ENCODE measurements around the gene INTS7.
"Not testable (repeated sequence)": the region's sequence is repeated elsewhere in the genome, so short reads cannot be mapped to it uniquely, and the experiment has no call there.

Gene INTS7

GRCh38 chr1:212039622-212040021 lies 4.3 kb upstream of the INTS7 start:
- TF ChIP-seq CTCF (conservative IDR thresholded peaks at IDR 0.05; ENCODE audit: control insufficient read depth, insufficient read depth, low read depth, low read length) = no peak
- no peak for DNase-seq (ENCODE audit: low read depth)
- no peak overlapping the region for H3K4me3 ChIP-seq (ENCODE audit: control insufficient read depth, low read depth, low read length)

DNA sequence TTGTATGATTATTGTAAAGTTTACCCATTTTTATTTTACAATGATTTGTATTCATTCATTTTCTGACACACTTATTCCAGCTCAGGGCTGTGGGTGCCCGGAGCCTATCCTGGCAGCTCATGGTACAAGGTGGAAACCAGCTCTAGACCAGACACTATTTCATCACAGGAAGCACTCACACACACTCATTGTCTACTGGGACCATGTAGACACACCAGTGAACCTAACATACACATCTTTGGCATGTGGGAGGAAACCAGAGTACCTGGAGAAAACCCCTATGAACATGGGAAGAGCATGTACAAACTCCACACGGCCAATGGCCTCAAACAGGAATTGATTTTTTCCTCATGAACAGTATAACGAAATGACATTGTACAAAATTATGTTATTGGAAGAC lies 2.5 kb upstream of the INTS7 start:
- no peak for TF ChIP-seq CTCF (conservative IDR thresholded peaks at IDR 0.05; ENCODE audit: control insufficient read depth, insufficient read depth, low read depth, low read length)
- no peak overlapping the region for H3K4me3 ChIP-seq (ENCODE audit: control insufficient read depth, low read depth, low read length)
- peak; percentile 31 for DNase-seq (ENCODE audit: low read depth)

DNA sequence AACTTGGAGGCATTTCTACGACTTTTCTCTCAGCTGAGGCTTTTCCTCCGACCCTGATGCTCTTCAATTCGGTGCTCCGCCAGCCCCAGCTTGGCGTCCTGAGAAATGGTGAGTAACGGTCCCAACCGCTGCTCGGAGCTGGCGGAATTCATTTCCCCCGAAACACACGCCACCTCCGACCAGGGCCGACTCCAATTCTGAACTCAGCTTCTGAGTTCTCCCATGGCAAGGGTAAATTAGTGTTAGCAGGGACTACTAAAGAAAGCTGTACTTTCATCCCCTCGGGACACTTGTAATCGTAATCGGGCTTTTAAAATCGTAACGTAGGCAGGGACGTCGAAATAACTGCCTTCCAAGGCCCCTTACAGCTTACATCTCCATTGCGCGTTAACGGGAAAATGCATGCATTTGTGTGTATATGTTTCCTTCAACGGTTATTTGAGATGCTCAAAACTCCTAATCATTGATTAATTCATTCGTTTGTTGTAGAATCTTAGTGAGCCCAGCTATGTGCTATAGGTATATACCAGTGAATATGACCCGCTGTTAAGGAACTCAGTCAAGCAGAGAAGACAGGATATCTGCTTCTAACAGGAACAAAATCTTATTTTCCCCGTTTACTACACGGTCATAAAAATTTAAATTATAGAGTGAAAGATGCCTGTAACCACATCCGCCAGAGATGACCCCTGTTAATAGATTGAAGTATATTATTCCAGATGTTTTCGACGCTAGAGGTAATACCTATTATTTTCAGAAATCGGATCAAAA lies 663 bp upstream of the INTS7 start:
- peak overlapping the region; percentile 97 for H3K4me3 ChIP-seq (ENCODE audit: control insufficient read depth, low read depth, low read length)

DNA sequence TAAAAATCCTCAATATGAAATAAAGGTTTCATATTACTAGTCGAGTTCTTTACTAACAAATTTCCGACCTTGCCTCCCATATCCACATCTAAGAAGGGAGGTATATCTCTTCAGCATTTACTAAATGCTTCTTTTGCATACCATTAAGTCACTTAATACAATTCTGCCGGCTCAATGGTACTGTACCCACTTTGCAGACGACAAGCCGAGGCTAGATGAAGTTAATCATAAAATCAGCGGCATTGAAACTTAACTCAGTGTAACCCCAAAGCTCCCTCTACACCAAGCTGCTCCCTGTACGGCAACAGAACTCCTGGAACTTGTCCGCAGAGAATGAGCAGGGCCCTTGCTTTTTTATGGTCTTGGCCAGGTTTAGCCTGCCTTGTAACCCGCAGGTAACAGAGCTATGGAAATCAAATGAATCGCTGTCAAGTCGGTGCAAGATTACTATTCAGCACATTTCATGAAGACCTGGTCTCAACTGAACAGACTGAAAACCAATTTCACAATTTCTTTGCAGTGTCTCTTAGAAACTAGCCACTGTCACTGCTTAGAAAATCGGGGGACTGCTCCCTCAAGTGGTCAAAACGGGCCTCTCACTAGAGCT lies 738 bp downstream of the INTS7 start:
- no peak for TF ChIP-seq CTCF (conservative IDR thresholded peaks at IDR 0.05; ENCODE audit: control insufficient read depth, insufficient read depth, low read depth, low read length)
- no peak for DNase-seq (ENCODE audit: low read depth)
- H3K4me3 ChIP-seq (ENCODE audit: control insufficient read depth, low read depth, low read length) = peak overlapping the region; percentile 95

More for the DNA sequence above, 663 bp upstream of the INTS7 start:
- no peak for TF ChIP-seq CTCF (conservative IDR thresholded peaks at IDR 0.05; ENCODE audit: control insufficient read depth, insufficient read depth, low read depth, low read length)
- no peak for DNase-seq (ENCODE audit: low read depth)

DNA sequence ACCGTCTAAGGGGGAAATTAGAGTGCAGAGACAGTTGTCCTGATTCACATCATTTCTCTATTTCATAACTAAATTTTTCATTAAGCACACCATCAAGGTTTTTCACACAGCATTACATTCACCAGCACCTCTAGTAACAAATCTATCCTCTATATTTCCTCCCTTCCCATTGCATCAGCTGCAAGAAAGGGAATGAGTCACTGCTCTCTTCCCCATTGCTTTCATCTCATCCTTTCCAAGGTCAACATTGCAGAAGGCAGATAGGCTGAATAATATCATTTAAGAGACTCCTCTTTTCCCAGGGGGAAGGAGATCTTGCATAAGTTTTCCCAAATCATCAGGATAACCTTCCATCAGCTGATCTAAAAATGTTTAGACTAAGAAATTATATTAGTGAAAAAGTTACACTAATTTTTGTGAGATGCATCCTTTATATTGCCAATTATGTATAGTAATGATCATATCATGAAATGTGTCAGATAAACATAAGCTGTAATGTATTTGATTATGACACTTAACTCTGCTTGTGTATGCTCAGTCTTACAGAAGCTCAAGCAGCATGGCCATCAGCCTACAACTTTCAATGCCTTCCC lies 4.3 kb downstream of the INTS7 start:
- DNase-seq (ENCODE audit: low read depth) = peak; percentile 96
- TF ChIP-seq CTCF (conservative IDR thresholded peaks at IDR 0.05; ENCODE audit: control insufficient read depth, insufficient read depth, low read depth, low read length) = no peak
- H3K4me3 ChIP-seq (ENCODE audit: control insufficient read depth, low read depth, low read length) = no peak overlapping the region

DNA sequence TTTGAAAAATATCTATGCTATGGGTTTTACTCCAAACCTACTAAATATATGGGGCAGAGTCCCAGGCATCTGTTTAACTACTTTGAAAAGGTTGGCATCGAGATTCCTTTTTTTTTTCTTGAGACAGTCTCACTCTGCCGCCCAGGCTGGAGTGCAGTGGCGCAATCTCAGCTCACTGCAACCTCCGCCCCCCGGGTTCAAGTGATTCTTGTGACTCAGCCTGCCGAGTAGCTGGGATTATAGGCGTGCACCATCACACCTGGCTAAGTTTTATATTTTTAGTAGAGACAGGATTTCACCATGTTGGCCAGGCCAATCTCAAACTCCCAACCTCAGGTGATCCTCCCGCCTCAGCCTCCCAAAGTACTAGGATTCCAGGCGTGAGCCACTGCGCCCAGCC lies 7.6 kb downstream of the INTS7 start:
- H3K4me3 ChIP-seq (ENCODE audit: control insufficient read depth, low read depth, low read length); DNase-seq (ENCODE audit: low read depth): not testable (repeated sequence)

GRCh38 chr1:212024469-212025149 lies 10.7 kb downstream of the INTS7 start:
- no peak for TF ChIP-seq CTCF (conservative IDR thresholded peaks at IDR 0.05; ENCODE audit: control insufficient read depth, insufficient read depth, low read depth, low read length)
- DNase-seq (ENCODE audit: low read depth) = no peak
- H3K4me3 ChIP-seq (ENCODE audit: control insufficient read depth, low read depth, low read length) = no peak overlapping the region

DNA sequence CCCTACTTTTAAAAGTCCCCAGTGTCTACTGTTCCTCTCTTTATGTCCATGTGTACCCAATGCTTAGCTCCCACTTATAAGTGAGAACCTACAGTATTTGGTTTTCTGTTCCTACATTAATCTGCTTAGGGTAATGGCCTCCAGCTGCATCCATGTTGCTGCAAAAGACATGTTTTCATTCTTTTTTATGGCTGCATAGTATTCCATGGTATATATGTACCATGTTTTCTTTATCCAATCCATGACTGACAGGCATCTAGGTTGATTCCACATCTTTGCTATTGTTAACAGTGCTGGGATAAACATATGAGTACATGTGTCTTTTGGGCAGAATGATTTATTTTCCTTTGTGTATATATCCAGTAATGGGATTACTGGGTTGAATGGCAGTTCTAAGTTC lies 12.4 kb downstream of the INTS7 start:
- not testable (repeated sequence) for H3K4me3 ChIP-seq (ENCODE audit: control insufficient read depth, low read depth, low read length); DNase-seq (ENCODE audit: low read depth)

All from fibroblast of mammary gland (primary cell).